ENCODE results near the gene BCAT1.

BCAT1 gene

GRCh38 chr12:24920141-24920540 lies 28.8 kb downstream of the BCAT1 start:
- no peak overlapping the region for H3K9ac ChIP-seq (ENCODE audit: low read depth, low read length, poor library complexity)
- H3K18ac ChIP-seq (ENCODE audit: low read length), result no peak overlapping the region
- H2AK5ac ChIP-seq (ENCODE audit: low read depth, low read length), result no peak overlapping the region
- H3K4me1 ChIP-seq (ENCODE audit: control insufficient read depth in 2 of 2, insufficient read depth in 1 of 2, low read depth in 1 of 2, low read length in 2 of 2), result no peaks in the 10 kb centered on the region
- no peak overlapping the region for H4K8ac ChIP-seq (ENCODE audit: low read depth, low read length)
- no peaks in the 10 kb centered on the region for H3K27me3 ChIP-seq (ENCODE audit: control insufficient read depth in 3 of 3, insufficient read depth in 3 of 3, low read depth in 1 of 3, low read length in 3 of 3)
- no peak overlapping the region for H4K91ac ChIP-seq (ENCODE audit: low read depth, low read length, poor library complexity)
- H3K4me2 ChIP-seq (ENCODE audit: insufficient read depth, low read length, poor library complexity, severe bottlenecking), result no peak overlapping the region
- no peak overlapping the region for H2BK5ac ChIP-seq (ENCODE audit: low read length)
- no peak overlapping the region for H3K4ac ChIP-seq (ENCODE audit: low read length)
- no CpG with 5 or more reads among the region's 3 CpGs for WGBS, 2 donors (ENCODE audit: extremely low coverage in 2 of 2, insufficient read length in 2 of 2, insufficient replicate concordance in 1 of 2)
- H3K9me3 ChIP-seq (replicated peaks in 1 of 2; ENCODE audit: control insufficient read depth in 2 of 2, insufficient read depth in 1 of 2, low read depth in 1 of 2, low read length in 2 of 2), result peaks cover 0 to 11% of the 10 kb centered on the region in 2 donors
- peaks cover 2% of the 10 kb centered on the region for H3K79me1 ChIP-seq (ENCODE audit: low read depth, low read length)
- H3K14ac ChIP-seq (ENCODE audit: low read length), result no peak overlapping the region
- no peak overlapping the region for H2BK15ac ChIP-seq (ENCODE audit: low read length)
- no peak overlapping the region for H2BK120ac ChIP-seq (ENCODE audit: low read depth, low read length)
- no peak overlapping the region for H2AFZ ChIP-seq (ENCODE audit: low read length)
- H3K23ac ChIP-seq (ENCODE audit: low read depth, low read length, poor library complexity), result no peak overlapping the region
- H3K4me3 ChIP-seq (ENCODE audit: low read length in 2 of 2), result no peak overlapping the region
- peaks cover 0 to 24% of the 10 kb centered on the region in 2 donors for H3K36me3 ChIP-seq (replicated peaks in 1 of 2; ENCODE audit: control insufficient read depth in 2 of 2, insufficient read depth in 2 of 2, low read length in 2 of 2)
- H2BK12ac ChIP-seq (ENCODE audit: low read length), result no peak overlapping the region
- DNase-seq (ENCODE audit: low spot score), result no peak
- H3K27ac ChIP-seq (replicated peaks; ENCODE audit: low read length), result no peak overlapping the region

GRCh38 chr12:24919346-24920001 lies 29.4 kb downstream of the BCAT1 start:
- Histone ChIP-seq H2AFZ (ENCODE audit: low read length) (no peak overlapping the region), H3K4me3 (ENCODE audit: low read length in 2 of 2) (no peak overlapping the region), H3K4me1 (ENCODE audit: control insufficient read depth in 2 of 2, insufficient read depth in 1 of 2, low read depth in 1 of 2, low read length in 2 of 2) (no peaks in the 10 kb centered on the region), H3K9me3 (replicated peaks in 1 of 2; ENCODE audit: control insufficient read depth in 2 of 2, insufficient read depth in 1 of 2, low read depth in 1 of 2, low read length in 2 of 2) (peaks cover 0 to 6% of the 10 kb centered on the region in 2 donors), H3K27ac (replicated peaks; ENCODE audit: low read length) (no peak overlapping the region), H3K27me3 (ENCODE audit: control insufficient read depth in 3 of 3, insufficient read depth in 3 of 3, low read depth in 1 of 3, low read length in 3 of 3) (no peaks in the 10 kb centered on the region), H3K18ac (ENCODE audit: low read length) (no peak overlapping the region), H2BK12ac (ENCODE audit: low read length) (no peak overlapping the region), H2BK120ac (ENCODE audit: low read depth, low read length) (no peak overlapping the region), H3K9ac (ENCODE audit: low read depth, low read length, poor library complexity) (no peak overlapping the region), H3K4ac (ENCODE audit: low read length) (no peak overlapping the region), H3K14ac (ENCODE audit: low read length) (no peak overlapping the region), H2BK15ac (ENCODE audit: low read length) (no peak overlapping the region), H3K36me3 (replicated peaks in 1 of 2; ENCODE audit: control insufficient read depth in 2 of 2, insufficient read depth in 2 of 2, low read length in 2 of 2) (peaks cover 0 to 18% of the 10 kb centered on the region in 2 donors), H3K23ac (ENCODE audit: low read depth, low read length, poor library complexity) (no peak overlapping the region), H4K91ac (ENCODE audit: low read depth, low read length, poor library complexity) (no peak overlapping the region), H4K8ac (ENCODE audit: low read depth, low read length) (no peak overlapping the region), H3K4me2 (ENCODE audit: insufficient read depth, low read length, poor library complexity, severe bottlenecking) (no peak overlapping the region), H3K79me1 (ENCODE audit: low read depth, low read length) (peaks cover 2% of the 10 kb centered on the region), H2AK5ac (ENCODE audit: low read depth, low read length) (no peak overlapping the region), H2BK5ac (ENCODE audit: low read length) (no peak overlapping the region)
- no CpG with 5 or more reads among the region's 4 CpGs for WGBS, 2 donors (ENCODE audit: extremely low coverage in 2 of 2, insufficient read length in 2 of 2, insufficient replicate concordance in 1 of 2)
- DNase-seq (ENCODE audit: low spot score), result no peak

DNA sequence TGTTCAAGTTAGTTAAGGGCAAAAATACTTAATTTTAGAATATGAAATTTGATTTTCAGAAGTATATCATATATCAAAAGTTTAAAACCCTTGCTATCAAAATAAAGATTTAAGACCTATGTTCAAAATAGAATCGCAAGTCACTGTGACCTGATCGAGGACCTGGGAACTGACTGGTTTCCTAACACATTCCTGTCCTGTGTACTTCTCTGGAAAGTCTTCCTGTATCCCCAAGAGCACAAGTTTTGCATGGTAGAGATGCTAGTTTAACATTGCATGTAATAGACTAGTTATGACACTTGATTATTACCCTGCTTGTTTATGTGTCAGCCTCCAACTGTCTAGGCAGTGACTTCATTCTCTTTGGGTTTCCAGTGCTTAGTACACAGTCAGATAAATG lies 30.3 kb downstream of the BCAT1 start:
- no peak overlapping the region for H3K9ac ChIP-seq (ENCODE audit: low read depth, low read length, poor library complexity)
- no peak overlapping the region for H2AK5ac ChIP-seq (ENCODE audit: low read depth, low read length)
- no peak overlapping the region for H2BK12ac ChIP-seq (ENCODE audit: low read length)
- no peak overlapping the region for H3K23ac ChIP-seq (ENCODE audit: low read depth, low read length, poor library complexity)
- H3K4me3 ChIP-seq (ENCODE audit: low read length in 2 of 2), result no peak overlapping the region
- H2BK15ac ChIP-seq (ENCODE audit: low read length), result no peak overlapping the region
- no peak overlapping the region for H4K8ac ChIP-seq (ENCODE audit: low read depth, low read length)
- no peak overlapping the region for H3K18ac ChIP-seq (ENCODE audit: low read length)
- no peak overlapping the region for H2BK5ac ChIP-seq (ENCODE audit: low read length)
- H3K4me1 ChIP-seq (ENCODE audit: control insufficient read depth in 2 of 2, insufficient read depth in 1 of 2, low read depth in 1 of 2, low read length in 2 of 2), result no peaks in the 10 kb centered on the region
- no peak overlapping the region for H3K4ac ChIP-seq (ENCODE audit: low read length)
- peaks cover 2% of the 10 kb centered on the region for H3K79me1 ChIP-seq (ENCODE audit: low read depth, low read length)
- H2BK120ac ChIP-seq (ENCODE audit: low read depth, low read length), result no peak overlapping the region
- peaks cover 0 to 6% of the 10 kb centered on the region in 2 donors for H3K9me3 ChIP-seq (replicated peaks in 1 of 2; ENCODE audit: control insufficient read depth in 2 of 2, insufficient read depth in 1 of 2, low read depth in 1 of 2, low read length in 2 of 2)
- H3K14ac ChIP-seq (ENCODE audit: low read length), result no peak overlapping the region
- no CpG with 5 or more reads among the region's 2 CpGs for WGBS, 2 donors (ENCODE audit: extremely low coverage in 2 of 2, insufficient read length in 2 of 2, insufficient replicate concordance in 1 of 2)
- no peak overlapping the region for H2AFZ ChIP-seq (ENCODE audit: low read length)
- H4K91ac ChIP-seq (ENCODE audit: low read depth, low read length, poor library complexity), result no peak overlapping the region
- no peak for DNase-seq (ENCODE audit: low spot score)
- no peaks in the 10 kb centered on the region for H3K27me3 ChIP-seq (ENCODE audit: control insufficient read depth in 3 of 3, insufficient read depth in 3 of 3, low read depth in 1 of 3, low read length in 3 of 3)
- peaks cover 0 to 18% of the 10 kb centered on the region in 2 donors for H3K36me3 ChIP-seq (replicated peaks in 1 of 2; ENCODE audit: control insufficient read depth in 2 of 2, insufficient read depth in 2 of 2, low read length in 2 of 2)
- no peak overlapping the region for H3K4me2 ChIP-seq (ENCODE audit: insufficient read depth, low read length, poor library complexity, severe bottlenecking)
- no peak overlapping the region for H3K27ac ChIP-seq (replicated peaks; ENCODE audit: low read length)

- Histone ChIP-seq H3K4me2 (ENCODE audit: insufficient read depth, low read length, poor library complexity, severe bottlenecking) (no peak overlapping the region), H4K91ac (ENCODE audit: low read depth, low read length, poor library complexity) (no peak overlapping the region), H2BK12ac (ENCODE audit: low read length) (no peak overlapping the region), H3K36me3 (replicated peaks in 1 of 2; ENCODE audit: control insufficient read depth in 2 of 2, insufficient read depth in 2 of 2, low read length in 2 of 2) (peaks cover 0 to 19% of the 10 kb centered on the region in 2 donors), H2AFZ (ENCODE audit: low read length) (no peak overlapping the region), H3K9ac (ENCODE audit: low read depth, low read length, poor library complexity) (no peak overlapping the region), H4K8ac (ENCODE audit: low read depth, low read length) (no peak overlapping the region), H3K9me3 (replicated peaks in 1 of 2; ENCODE audit: control insufficient read depth in 2 of 2, insufficient read depth in 1 of 2, low read depth in 1 of 2, low read length in 2 of 2) (peaks cover 0 to 6% of the 10 kb centered on the region in 2 donors), H3K4me1 (ENCODE audit: control insufficient read depth in 2 of 2, insufficient read depth in 1 of 2, low read depth in 1 of 2, low read length in 2 of 2) (peaks cover 5 to 7% of the 10 kb centered on the region in 2 donors), H2AK5ac (ENCODE audit: low read depth, low read length) (no peak overlapping the region), H3K27ac (replicated peaks; ENCODE audit: low read length) (no peak overlapping the region), H3K27me3 (ENCODE audit: control insufficient read depth in 3 of 3, insufficient read depth in 3 of 3, low read depth in 1 of 3, low read length in 3 of 3) (no peaks in the 10 kb centered on the region), H3K18ac (ENCODE audit: low read length) (no peak overlapping the region), H3K4me3 (ENCODE audit: low read length in 2 of 2) (no peak overlapping the region), H2BK15ac (ENCODE audit: low read length) (no peak overlapping the region), H3K23ac (ENCODE audit: low read depth, low read length, poor library complexity) (no peak overlapping the region), H2BK5ac (ENCODE audit: low read length) (no peak overlapping the region), H2BK120ac (ENCODE audit: low read depth, low read length) (no peak overlapping the region), H3K79me1 (ENCODE audit: low read depth, low read length) (peaks cover 2% of the 10 kb centered on the region), H3K4ac (ENCODE audit: low read length) (no peak overlapping the region), H3K14ac (ENCODE audit: low read length) (no peak overlapping the region)
- no peak for DNase-seq (ENCODE audit: low spot score)
- no CpG with 5 or more reads among the region's 5 CpGs for WGBS, 2 donors (ENCODE audit: extremely low coverage in 2 of 2, insufficient read length in 2 of 2, insufficient replicate concordance in 1 of 2)
Measured at GRCh38 chr12:24915501-24915900, 33.4 kb downstream of the BCAT1 start.

All from neuronal stem cell (in vitro differentiated cells).